ENCODE measurements around the gene SYTL2.
"Not testable (repeated sequence)": the region's sequence is repeated elsewhere in the genome, so short reads cannot be mapped to it uniquely, and the experiment has no call there.

The SYTL2 gene

GRCh38 chr11:85810871-85811611 lies at the start of gene SYTL2:
Gene SYTL2 (minus strand): TSS chr11:85811141. CDS start chr11:85757725, 53,416 bp downstream.
- no peak for DNase-seq

- DNase-seq = not testable (repeated sequence)
Measured at GRCh38 chr11:85859541-85859940, 48.6 kb upstream of the SYTL2 start.

- DNase-seq = no peak
Measured at GRCh38 chr11:85857098-85857497, 46.2 kb upstream of the SYTL2 start.

- no peak for DNase-seq
Measured at GRCh38 chr11:85855341-85855656, 44.4 kb upstream of the SYTL2 start, which contains the start of gene CCDC83. Gene CCDC83 (plus strand): TSS chr11:85855383. CDS start chr11:85865124, 9,741 bp downstream.

- DNase-seq = peak; percentile 53
Measured at GRCh38 chr11:85854557-85855340, 43.8 kb upstream of the SYTL2 start.

GRCh38 chr11:85854212-85854556 lies 43.2 kb upstream of the SYTL2 start:
- DNase-seq = no peak

GRCh38 chr11:85853541-85853940 lies 42.6 kb upstream of the SYTL2 start:
- not testable (repeated sequence) for DNase-seq

- not testable (repeated sequence) for DNase-seq
Measured at GRCh38 chr11:85852754-85853153, 41.8 kb upstream of the SYTL2 start.

- DNase-seq = no peak
Measured at GRCh38 chr11:85848556-85848955, 37.6 kb upstream of the SYTL2 start.

- no peak for DNase-seq
Measured at GRCh38 chr11:85848006-85848405, 37.1 kb upstream of the SYTL2 start.

GRCh38 chr11:85847436-85847835 lies 36.5 kb upstream of the SYTL2 start:
- no peak for DNase-seq

- no peak for DNase-seq
Measured at GRCh38 chr11:85845124-85845631, 34.2 kb upstream of the SYTL2 start.

GRCh38 chr11:85844439-85845123 lies 33.6 kb upstream of the SYTL2 start:
- no peak for DNase-seq

- no peak for DNase-seq
Measured at GRCh38 chr11:85843929-85844328, 33.0 kb upstream of the SYTL2 start.

- DNase-seq = not testable (repeated sequence)
Measured at GRCh38 chr11:85840932-85841331, 30.0 kb upstream of the SYTL2 start.

GRCh38 chr11:85835729-85836128 lies 24.8 kb upstream of the SYTL2 start:
- no peak for DNase-seq

GRCh38 chr11:85835263-85835662 lies 24.3 kb upstream of the SYTL2 start:
- no peak for DNase-seq

- no peak for DNase-seq
Measured at GRCh38 chr11:85831050-85831449, 20.1 kb upstream of the SYTL2 start.

- DNase-seq = no peak
Measured at GRCh38 chr11:85829172-85829571, 18.2 kb upstream of the SYTL2 start.

GRCh38 chr11:85828640-85828978 lies 17.7 kb upstream of the SYTL2 start:
- no peak for DNase-seq

GRCh38 chr11:85827748-85828639 lies 17.1 kb upstream of the SYTL2 start:
- DNase-seq = no peak

GRCh38 chr11:85826116-85826855 lies 15.3 kb upstream of the SYTL2 start:
- no peak for DNase-seq
